Activated CD4-positive, alpha-beta T cell treated with anti-CD3 and anti-CD28 coated beads, Interleukin-2, Interleukin-6, amounts not matched to agents 100 ng/mL and 50 ng/mL, durations not matched to agents 16 hours and 8 hours (primary cell): ENCODE results near the gene NAA11.

ENCODE experiments used
- DNase-seq: peaks from one replicate; pipeline ENCODE4 v3.0.0-alpha.2; 2020

Gene NAA11

DNA sequence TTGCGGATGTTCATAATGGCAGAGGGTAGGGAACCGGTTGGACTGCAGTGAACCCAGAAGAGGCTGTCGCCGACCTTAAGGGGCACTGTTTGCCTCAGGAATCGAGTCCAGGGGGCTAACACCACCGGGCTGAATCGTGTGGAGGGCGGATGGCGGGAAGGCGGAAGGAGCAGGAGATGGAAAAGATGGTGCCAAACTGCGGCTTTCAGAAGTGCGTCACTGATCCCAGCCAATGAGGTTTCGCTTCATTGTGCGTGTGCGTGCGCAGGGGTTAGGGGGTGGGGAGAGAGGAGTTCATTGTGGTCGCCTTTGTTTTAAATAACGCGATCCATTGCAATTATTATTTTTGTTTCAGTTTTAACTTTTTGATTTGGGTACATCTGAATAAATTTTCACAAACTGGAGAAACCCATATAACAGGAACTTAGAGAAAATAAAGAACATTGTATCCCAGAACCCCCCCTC lies at the start of gene NAA11:
NAA11 (minus strand) TSS at position 198 of the 465 bp plus-strand sequence; CDS start at position 14, 184 bp downstream.
- DNase-seq = no peak

DNA sequence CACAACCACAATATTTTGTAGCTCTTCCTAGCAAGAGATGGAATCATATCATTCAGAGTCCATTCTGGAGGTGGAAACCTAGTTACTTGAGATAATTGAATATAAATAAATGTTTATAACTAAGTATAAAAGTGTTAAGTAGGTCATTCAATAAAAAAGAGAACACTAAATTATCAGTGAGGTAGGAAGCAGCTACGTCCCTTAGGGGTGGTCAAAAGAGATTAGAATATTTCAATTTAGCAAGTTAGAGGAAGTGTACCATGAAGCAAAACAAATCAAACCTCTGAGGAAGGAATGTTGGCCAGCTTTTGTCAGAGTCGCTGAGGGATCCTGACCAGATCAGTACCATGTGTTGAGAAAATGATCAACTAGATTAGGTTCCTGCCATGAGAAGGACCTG lies 44.2 kb upstream of the NAA11 start:
- no peak for DNase-seq

DNA sequence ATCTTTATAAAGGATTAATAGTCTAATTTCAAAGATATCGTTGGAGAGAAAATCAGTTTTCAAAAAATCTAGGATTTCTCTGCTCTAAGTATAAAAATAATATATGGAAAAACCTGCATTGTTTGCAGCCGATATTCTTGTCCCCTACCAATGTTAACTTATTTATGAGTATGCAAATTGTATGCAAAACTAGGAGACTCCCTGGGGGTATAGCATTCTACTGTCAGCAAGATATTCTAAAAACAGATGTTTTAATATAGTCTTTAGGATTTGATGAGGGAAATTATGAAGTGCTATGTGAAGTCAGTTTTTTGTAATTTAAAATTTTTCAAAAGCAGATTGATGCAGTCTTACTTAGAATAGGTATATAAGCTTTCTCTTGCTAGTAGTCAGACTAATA lies 41.2 kb upstream of the NAA11 start:
- DNase-seq = no peak

DNA sequence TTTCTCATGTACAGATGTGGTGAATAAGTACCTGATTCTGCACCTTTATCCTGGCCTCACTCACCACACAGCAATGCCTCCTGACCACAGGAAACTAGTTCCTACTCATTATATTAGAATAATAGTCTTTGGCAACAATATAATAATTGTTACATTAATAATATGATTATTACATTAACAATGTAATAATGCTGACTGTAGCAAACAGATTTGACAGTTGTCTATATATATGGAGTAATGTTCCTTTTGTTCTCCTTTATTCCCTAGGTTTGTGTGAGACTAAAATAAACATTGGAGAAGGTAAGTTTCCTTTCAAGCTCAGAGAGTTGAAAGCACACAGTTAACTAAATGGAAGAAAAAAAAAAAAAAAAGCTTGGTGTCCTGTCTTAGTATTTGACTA lies 40.6 kb upstream of the NAA11 start:
- DNase-seq = no peak

DNA sequence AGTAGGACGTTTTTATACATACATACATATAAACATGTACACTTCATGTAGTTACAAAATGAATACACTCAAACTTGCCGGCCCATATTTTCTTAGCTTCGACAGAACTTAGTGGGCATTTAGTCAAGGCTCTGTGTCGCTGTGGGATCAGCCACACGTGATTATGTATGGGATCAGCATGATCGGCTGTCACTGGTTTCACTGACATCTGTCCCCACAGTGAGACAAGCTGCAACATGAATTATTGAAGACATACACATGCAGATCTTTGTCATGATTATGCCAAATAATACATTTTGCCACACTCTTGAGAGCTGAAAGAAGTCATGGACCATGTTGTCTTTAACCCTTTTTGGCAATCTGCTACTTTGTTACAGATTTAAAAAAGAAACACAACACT lies 38.2 kb upstream of the NAA11 start:
- no peak for DNase-seq

DNA sequence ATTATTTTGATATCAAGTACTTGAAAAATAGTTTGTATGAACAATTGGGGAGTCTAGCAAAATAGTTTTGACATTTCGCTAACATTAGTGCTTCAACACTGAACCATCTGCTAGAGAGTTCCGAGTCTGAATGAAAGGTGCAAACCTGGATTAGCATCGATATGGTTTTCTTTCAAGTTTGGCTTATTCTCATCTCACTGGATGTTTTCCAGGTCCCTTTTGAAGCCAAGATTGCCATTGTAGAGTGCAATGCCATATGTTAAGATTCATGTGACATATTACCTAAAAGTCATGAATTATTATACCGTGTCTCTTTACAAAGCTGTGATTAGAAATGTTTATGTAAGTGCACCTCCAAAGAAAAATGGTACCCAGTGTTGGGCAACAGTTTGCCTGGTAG lies 36.8 kb upstream of the NAA11 start:
- no peak for DNase-seq

DNA sequence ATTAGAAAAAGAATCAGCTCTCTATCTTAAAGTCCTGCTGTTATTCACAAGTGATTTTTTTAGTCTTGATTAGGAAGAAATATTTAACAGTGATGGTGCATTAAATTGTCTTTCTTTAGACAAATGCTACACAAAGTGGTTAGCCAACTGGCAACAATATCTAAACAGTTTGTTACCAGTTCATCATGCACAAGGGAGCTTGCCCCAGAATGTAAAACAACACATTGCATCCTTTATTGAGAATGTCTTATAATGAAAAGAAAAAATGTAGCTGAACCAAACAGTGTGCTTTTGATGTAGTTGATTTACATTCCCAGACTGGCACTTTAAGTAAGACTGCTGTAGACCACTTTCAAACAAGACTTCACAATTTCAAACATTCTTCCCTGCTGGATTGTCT lies 34.1 kb upstream of the NAA11 start:
- DNase-seq = no peak

DNA sequence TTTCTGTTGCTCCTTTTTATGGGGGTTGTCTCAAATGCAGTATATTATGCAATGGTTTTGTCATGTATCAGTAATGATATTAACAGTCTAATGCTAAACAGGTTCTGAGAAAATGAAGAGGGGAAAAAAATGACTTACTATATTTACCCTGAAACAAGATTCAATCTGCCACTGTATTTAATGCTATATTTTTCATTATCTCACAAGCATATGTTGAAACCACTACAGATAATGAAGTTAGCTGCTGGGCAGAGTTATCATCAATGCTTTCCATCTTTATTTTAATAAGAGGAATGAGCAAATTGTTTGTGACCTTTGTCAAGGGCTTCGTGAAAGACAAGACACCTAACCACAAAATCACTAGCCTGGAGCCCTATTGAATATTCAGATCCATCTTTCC lies 32.6 kb upstream of the NAA11 start:
- DNase-seq = no peak

DNA sequence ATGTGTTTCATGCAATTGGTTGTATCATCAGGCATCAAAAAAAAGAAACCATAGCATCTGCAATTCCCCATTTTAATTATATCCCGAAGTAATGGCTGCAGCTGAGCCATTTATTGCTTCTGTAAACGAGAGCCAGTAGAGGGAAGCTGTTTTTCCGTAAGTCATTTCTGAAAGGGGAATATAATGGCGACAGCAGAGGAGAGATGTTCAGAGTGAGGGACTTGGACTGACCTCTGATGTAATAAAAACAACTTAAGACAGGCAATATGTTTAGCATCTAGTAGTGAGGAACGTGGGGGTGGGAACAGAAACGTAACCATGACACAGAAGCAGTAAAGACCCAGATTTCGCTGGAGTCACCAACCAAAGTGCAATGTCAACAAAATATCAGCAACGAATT lies 31.5 kb upstream of the NAA11 start:
- DNase-seq = no peak

DNA sequence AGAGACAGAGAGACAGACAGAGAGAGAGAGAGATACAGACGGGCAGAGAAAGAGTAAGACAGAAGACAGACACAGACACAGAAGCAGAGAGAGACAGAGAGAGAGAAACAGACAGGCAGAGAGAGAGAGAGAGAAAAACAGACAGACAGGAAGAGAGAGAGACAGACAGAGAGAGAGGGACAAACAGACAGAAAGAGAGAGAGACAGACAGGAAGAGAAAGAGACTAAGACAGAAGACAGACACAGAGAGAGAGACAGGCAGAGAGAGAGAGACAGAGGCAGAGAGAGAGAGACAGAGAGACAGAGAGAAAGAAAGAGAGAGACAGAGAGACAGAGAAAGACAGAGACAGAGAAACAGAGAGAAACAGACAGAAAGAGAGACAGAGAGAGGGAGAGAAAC lies 27.2 kb upstream of the NAA11 start:
- DNase-seq = no peak

DNA sequence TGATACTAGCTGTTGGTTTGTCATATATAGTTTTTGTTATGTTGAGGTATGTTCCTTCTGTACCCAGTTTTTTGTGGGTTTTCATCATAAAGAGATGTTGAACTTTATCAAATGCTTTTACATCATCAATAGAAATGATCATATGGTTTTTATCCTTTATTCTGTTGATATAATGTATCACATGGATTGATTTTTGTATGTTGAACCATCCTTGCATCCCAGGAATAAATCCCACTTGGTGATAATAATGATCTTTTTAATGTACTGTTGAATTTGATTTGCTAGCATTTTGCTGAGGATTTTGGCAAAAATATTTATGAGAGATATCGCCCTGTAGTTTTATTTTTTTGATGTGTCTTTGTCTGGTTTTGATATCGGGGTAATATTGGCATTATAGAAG lies 22.5 kb upstream of the NAA11 start:
- no peak for DNase-seq

DNA sequence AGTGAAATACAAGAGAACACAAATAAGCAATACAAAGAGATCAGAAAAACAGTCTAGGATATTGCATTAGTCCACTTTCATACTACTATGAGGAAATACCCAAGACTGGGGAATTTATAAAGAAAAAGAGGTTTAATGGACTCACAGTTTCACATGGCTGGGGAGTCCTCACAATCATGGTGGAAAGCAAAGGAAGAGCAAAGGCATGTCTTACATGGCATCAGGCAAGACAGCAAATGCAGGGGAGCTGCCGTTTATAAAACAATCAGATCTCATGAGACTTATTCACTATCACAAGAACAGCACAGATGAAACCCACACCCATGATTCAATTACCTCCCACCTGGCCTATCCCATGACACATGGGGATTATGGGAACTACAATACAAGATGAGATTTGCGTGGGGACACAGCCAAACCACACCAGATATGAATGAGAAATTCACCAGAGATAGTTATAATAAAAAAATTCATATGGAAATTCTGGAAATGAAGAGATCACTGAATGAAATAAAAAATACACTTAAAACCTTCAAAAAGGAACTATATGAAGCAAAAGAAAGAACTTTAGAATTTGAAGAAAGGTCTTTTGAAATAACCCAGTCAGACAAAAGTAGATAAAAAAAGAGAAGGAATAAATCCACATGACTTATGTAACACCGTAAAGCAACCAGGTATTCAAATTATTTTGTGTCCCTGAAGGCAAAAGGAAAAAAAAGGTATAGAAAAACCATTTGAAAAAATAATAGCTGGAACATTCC lies 16.2 kb upstream of the NAA11 start:
- DNase-seq = no peak

DNA sequence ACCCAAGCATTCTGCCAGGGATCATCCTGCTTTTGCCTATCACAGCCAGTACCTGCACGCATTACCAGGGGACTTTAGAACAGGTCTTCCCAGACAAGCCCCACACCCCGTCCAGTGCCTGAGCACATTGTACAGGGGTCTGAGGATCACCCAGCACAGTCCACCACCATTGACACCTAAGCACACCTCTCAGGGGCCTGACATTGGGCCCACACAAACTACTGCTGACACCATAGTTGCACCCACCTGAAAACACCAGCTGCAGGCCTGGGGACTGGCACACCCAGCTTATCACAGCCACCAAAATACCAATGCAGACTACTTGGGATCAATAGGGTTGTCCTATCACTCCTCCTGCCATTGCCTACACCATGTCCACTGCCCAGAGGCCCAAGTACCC lies 14.7 kb upstream of the NAA11 start:
- DNase-seq = no peak

DNA sequence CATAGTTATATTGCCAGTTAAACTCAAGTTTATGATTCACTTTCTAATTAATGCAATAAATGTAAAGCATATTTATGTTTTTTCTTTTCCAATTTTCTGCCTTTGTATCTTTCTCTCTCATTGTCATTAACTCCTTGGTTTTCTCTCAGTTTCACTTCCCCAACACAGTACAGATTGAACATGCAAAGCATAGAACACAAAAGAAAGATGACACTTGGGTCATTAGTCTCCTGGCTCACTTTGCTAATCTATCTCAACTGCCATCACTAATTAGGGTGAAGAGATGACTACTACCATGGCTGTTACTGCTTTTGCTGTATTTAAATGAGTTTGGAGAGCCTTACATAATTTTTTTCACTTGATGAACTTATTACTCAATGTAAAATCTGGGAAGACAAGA lies 12.3 kb upstream of the NAA11 start:
- DNase-seq = no peak

DNA sequence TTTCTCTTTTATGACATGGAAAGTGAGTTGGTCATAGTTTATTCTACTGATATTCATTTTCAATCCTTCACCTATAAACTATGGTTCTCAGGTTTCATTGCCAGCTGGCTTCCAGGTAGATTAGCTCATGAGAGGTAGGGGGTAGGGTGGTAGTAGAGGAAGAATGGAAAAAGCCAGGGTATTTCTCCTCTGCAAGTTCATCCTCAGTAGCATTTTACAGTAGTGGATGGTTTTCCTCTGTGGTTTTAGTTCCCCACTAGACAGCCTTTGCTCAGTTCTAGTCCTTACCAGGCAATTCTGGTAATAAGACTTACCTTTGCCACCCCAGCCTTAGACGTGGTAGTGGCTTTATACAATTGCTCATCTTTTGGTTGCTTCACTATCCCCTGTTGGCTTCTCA lies 8.9 kb upstream of the NAA11 start:
- DNase-seq = no peak

DNA sequence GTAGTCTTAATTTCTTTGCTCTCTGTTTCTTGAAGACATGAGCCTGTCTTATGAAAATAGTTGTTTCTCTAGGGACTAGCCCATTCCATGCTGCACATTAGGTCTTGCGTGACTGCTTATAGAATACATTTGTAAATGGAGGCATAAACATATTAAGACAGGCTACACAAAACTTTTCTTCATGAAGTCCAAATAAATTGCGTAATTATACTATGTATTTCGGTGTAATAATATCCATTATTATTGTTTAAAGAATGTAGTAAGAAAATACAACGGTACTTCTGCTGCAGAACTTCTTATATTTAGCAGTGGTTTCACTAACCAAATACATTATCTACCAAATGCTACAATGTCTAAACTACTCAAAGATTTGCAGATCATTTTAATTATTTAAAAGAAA lies 8.5 kb upstream of the NAA11 start:
- DNase-seq = no peak

DNA sequence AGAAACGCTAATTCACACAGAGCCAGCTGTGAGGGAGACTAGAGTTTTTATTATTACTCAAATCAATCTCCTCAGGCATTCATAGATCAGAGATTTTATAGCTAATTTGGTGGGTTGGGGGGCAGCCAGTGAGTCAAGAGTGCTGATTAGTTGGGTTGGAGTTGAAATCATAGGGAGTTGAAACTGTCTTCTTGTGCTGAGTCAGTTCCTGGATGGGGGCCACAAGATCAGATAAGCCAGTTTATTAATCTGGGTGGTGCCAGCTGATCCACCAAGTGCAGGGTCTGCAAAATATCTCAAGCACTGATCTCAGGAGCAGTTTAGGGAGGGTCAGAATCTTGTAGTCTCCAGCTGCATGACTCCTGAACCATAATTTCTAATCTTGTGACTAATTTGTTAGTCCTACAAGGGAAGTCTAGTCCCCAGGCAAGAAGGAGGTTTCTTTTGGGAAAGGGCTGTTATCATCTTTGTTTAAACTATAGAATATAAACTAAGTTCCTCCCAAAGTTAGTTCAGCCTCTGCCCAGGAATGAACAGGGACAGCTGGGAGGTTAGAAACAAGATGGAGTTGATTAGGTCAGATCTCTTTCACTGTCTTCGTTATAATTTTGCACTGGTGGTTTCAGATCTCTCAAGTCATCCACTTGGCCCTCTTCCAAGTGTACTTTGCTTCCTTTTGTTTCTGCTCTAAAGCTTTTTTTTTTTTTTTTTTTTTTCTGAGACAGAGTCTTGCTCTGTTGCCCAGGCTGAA lies 5.4 kb upstream of the NAA11 start:
- no peak for DNase-seq

DNA sequence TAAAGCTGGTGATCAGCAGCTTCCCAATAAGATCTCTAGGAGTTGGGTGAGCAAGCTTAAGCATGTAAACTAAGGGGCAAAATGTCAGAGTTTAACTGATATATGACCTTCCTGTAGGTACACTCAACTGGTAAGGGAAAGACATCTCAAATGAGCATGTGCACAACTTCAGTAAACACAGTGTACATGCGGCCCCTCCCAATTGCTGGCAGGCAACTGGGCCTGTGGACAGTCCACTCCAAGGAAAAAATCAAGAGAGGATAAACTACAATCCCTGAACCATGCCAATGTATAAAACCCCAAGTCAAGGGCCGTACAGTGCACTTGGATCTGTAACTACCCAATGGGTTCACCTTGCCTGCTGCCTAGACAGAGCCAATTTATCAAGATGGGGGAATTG lies 4.9 kb upstream of the NAA11 start:
- DNase-seq = no peak

DNA sequence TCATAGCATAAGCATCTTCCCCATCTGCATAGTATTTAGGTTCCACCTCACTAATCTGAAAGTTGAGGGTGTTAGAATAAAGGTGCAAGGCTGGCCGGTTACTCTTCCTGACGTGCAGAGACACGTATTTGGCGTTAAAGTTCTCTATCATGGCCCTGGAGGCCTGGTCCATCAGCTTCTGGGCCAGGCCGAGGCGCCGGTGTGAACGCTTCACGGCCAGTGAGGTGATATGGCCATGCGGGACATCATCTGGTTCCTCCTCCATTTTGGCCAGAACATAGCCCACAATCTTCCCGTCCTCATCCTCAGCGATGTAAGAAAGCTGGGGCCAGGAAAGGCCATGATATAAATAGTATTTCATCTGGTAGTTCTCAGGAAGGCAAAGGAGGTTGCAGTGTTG lies 425 bp downstream of the NAA11 start:
- no peak for DNase-seq

DNA sequence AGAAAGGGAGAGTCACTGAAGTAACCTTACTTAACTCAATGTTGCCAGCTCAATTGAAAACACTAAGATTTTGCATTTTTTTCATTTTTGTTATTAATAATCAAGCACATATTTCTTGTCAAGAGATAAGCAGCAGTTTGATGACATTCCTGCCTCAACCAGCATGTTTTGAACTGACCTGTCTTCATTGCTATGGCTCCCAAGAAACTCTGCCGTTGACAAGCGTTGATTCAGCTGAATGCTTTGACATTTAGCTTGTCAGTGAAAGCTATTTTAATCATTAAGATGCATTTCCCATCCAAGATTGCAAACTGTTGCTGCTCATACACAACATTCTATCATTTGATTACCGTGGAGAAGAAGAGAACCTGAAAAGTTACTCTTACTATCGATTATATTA lies 5.9 kb downstream of the NAA11 start:
- DNase-seq = no peak

DNA sequence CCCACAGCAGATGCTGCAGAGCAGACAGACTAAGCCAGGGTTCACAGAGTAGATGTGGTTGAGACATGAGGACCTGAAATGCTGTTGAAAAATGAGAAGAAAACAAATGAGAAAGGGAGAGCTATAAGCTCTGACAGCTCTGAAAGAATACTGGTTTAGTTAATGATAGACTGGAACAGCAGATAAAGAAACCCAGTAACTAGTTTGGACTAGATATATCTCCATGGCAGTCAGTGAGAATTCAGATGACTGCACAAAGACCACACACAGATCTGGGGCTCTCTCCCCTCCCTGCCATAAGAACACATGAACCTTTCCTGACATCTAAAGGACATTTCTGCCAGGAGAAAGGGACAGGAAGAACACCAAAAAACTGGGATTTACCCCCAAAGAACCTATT lies 8.2 kb downstream of the NAA11 start:
- no peak for DNase-seq

DNA sequence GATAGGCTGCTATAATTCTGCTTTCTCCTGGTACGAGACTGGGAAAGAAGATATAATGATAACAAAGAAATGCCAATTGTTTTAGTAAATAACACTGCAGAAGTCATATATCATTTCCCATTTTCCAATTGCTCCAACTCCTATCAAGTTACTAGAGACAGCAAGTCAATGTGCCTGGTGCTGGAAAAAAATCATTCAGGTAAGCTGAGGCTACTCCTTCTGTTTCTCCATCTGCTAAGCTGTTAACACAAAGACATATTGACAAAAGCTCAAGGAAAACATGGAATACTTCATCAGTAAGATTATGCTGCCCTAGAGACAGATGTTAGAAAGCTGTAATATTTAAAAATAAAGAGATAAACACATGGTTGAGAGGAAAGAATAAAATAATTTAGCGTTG lies 10.0 kb downstream of the NAA11 start:
- DNase-seq = no peak

DNA sequence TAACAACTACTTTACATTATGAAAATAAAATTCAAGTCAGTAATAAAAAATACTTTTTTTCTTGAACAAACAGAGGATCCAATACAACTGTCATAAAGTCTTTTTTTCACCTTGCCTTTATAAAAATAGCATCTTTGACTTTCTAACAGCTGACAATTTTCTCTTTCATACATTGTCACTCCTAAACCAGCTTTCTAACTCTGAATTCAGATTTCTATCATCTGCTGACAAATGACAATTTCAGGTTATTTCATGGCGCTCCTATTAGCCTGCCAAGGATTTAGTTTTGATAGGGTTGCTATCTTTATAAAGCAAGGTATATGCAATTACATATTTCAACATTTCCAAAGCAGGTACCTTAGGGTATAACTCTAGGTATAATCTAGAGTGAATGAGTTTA lies 14.6 kb downstream of the NAA11 start:
- no peak for DNase-seq

DNA sequence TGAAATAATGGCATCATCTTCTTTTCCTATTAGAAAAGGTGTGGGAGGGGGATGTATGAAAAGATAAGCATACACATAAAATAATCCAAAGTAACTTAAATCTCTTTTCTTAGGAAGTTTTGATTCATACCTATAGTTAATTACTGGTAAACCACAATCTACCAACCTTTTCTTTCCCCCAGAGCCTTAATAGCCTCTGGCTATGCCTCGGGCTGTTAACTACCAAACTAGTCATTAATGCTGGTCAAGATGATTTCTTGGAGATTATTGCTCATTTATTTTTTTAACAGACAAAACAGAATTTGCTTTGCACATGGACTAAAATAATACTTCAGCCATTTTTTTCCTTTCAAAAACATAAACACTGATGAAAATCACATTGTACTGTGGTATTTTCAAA lies 16.9 kb downstream of the NAA11 start:
- DNase-seq = no peak

DNA sequence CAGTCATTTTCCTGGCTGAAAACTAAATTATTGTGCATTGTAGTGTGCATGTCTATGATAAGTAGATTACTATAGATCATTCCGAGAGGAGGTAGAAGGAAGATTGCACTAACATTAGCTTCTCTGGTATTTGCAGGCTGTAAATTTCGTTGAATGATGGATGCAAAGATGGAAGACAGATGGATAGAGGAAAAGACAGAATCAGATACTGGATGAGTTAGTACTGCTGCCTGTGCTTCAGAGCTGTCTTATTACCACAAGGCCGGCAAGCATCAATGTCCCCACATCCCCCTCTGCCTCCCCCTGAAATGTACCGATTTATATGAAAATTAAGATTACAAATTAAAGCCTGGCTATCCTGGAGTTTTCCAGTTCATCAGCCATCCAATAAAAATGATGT lies 17.7 kb downstream of the NAA11 start:
- no peak for DNase-seq
